Measurements from ENCODE around the gene RBP3. TPM values are rescaled to one million over a fixed set of nuclear protein-coding genes. Genes with fewer than 3 reads are reported as not detected.

The RBP3 gene
- total and polyA plus RNA-seq, 12 donors, result 0.11 TPM; not detected in 11

- TF ChIP-seq CTCF (IDR thresholded peaks at IDR 0.05) (no peak), POLR2A (IDR thresholded peaks at IDR 0.05) (no peak)
- no peak overlapping the region for H3K27ac ChIP-seq
- no peak overlapping the region for H3K4me3 ChIP-seq
- H3K4me1 ChIP-seq (replicated peaks in 1 of 2), result peaks cover 0 to 4% of the 10 kb centered on the region in 2 donors
- H3K9me3 ChIP-seq (replicated peaks in 1 of 3), result no peaks in the 10 kb centered on the region
- no peak for DNase-seq
- WGBS, 4 donors, result 77 to 81% (median 77%) methylated on average over 3 of the region's 3 CpGs
- no peaks in the 10 kb centered on the region for H3K36me3 ChIP-seq (replicated peaks in 1 of 2)
- intact Hi-C loops (cut with DNase I), result no loop called here
- H3K27me3 ChIP-seq, result no peaks in the 10 kb centered on the region
Observed at GRCh38 chr10:47332371-47332770, 15.8 kb upstream of the RBP3 start.

GRCh38 chr10:47332946-47333345 lies 15.2 kb upstream of the RBP3 start:
- 88 to 93% (median 90%) methylated on average over 3 of the region's 3 CpGs for WGBS, 4 donors
- Histone ChIP-seq H3K27ac (no peak overlapping the region), H3K4me1 (replicated peaks in 1 of 2) (peaks cover 0 to 4% of the 10 kb centered on the region in 2 donors), H3K4me3 (no peak overlapping the region), H3K9me3 (replicated peaks in 1 of 3) (no peaks in the 10 kb centered on the region), H3K36me3 (replicated peaks in 1 of 2) (no peaks in the 10 kb centered on the region), H3K27me3 (no peaks in the 10 kb centered on the region)
- no peak for TF ChIP-seq CTCF (IDR thresholded peaks at IDR 0.05)
- no peak for TF ChIP-seq POLR2A (IDR thresholded peaks at IDR 0.05)
- intact Hi-C loops (cut with DNase I), result no loop called here
- no peak for DNase-seq

GRCh38 chr10:47333532-47333931 lies 14.6 kb upstream of the RBP3 start:
- TF ChIP-seq POLR2A (IDR thresholded peaks at IDR 0.05) (no peak), CTCF (IDR thresholded peaks at IDR 0.05) (no peak)
- H3K27me3 ChIP-seq, result no peaks in the 10 kb centered on the region
- H3K4me3 ChIP-seq, result no peak overlapping the region
- H3K27ac ChIP-seq, result no peak overlapping the region
- no peaks in the 10 kb centered on the region for H3K36me3 ChIP-seq (replicated peaks in 1 of 2)
- DNase-seq, result no peak
- no peaks in the 10 kb centered on the region for H3K9me3 ChIP-seq (replicated peaks in 1 of 3)
- WGBS, 4 donors, result 83 to 90% (median 89%) methylated on average over 6 of the region's 6 CpGs
- intact Hi-C loops (cut with DNase I), result no loop called here
- peaks cover 0 to 4% of the 10 kb centered on the region in 2 donors for H3K4me1 ChIP-seq (replicated peaks in 1 of 2)

GRCh38 chr10:47334466-47335295 lies 13.5 kb upstream of the RBP3 start:
- Histone ChIP-seq H3K36me3 (replicated peaks in 1 of 2) (no peaks in the 10 kb centered on the region), H3K4me1 (replicated peaks in 1 of 2) (peaks cover 0 to 4% of the 10 kb centered on the region in 2 donors), H3K9me3 (replicated peaks in 1 of 3) (no peaks in the 10 kb centered on the region), H3K27ac (no peak overlapping the region), H3K4me3 (no peak overlapping the region), H3K27me3 (no peaks in the 10 kb centered on the region)
- no peak for DNase-seq
- TF ChIP-seq POLR2A (IDR thresholded peaks at IDR 0.05), result no peak
- no peak for TF ChIP-seq CTCF (IDR thresholded peaks at IDR 0.05)
- 88 to 92% (median 91%) methylated on average over 6 to 8 of the region's 8 CpGs for WGBS, 4 donors
- intact Hi-C loops (cut with DNase I), result no loop called here

All from adrenal gland (tissue), 12 donors.